WTC11 (cell line): ENCODE measurements around the gene PRPF31. TPM values are rescaled to one million over a fixed set of nuclear protein-coding genes. Genes with fewer than 3 reads are reported as not detected.

Experiments
- ATAC-seq: fragments of 200-7000 bp; cut with Tn5 transposase; 2 replicates; pipeline ENCODE4 v1.10.0; 2021; ENCODE audit warnings: mild to moderate bottlenecking, moderate library complexity
- CTCF ChIA-PET: fragments of 300-600 bp; sonication (Branson Sonifier 250); formaldehyde crosslinking; loops from one replicate; lab custom pipeline; 2021; ENCODE audit warnings: antibody characterized with exemption; lab: Charles Lee
- POLR2A ChIA-PET: fragments of 350-600 bp; sonication (Branson Sonifier 250); formaldehyde crosslinking; loops from one replicate; lab custom pipeline; 2021; ENCODE audit warnings: antibody characterized with exemption; lab: Charles Lee
- DNase-seq: peaks from one replicate; pipeline ENCODE4 v3.0.0; 2021; ENCODE audit warnings: low spot score
- H3K27ac Mint-ChIP-seq: 2 replicates; pipeline ENCODE4 v1.8.0; 2021; ENCODE audit warnings: mixed read lengths
- H3K27me3 Mint-ChIP-seq: 2 replicates; pipeline ENCODE4 v1.8.0; 2021; ENCODE audit warnings: low read depth, mild to moderate bottlenecking, moderate library complexity, mixed read lengths
- H3K36me3 Mint-ChIP-seq: 2 replicates; pipeline ENCODE4 v1.8.0; 2021; ENCODE audit warnings: mixed read lengths
- H3K4me1 Mint-ChIP-seq: 2 replicates; pipeline ENCODE4 v1.8.0; 2022; ENCODE audit warnings: mixed read lengths
- H3K4me3 Mint-ChIP-seq: 2 replicates; pipeline ENCODE4 v1.8.0; 2021; ENCODE audit warnings: mild to moderate bottlenecking, moderate library complexity, mixed read lengths
- H3K9me3 Mint-ChIP-seq: 2 replicates; pipeline ENCODE4 v1.8.0; 2021; ENCODE audit warnings: mixed read lengths
- ELF4 ChIP-seq: sonication (generic); formaldehyde crosslinking; IDR thresholded peaks from 2 replicates; pipeline ENCODE4 v1.8.1; 2022; ENCODE audit warnings: low read depth, mild to moderate bottlenecking, moderate library complexity, missing genetic modification reagents
- EMX1 ChIP-seq: fragments of 250-450 bp; sonication (Bioruptor Pico); IDR thresholded peaks from 2 replicates; pipeline ENCODE4 v1.8.0; 2021; ENCODE audit warnings: mild to moderate bottlenecking
- ETV6 ChIP-seq: sonication (generic); formaldehyde crosslinking; IDR thresholded peaks from 2 replicates; pipeline ENCODE4 v1.8.1; 2022; ENCODE audit warnings: mild to moderate bottlenecking, missing genetic modification reagents
- FOXJ3 ChIP-seq: sonication (generic); formaldehyde crosslinking; IDR thresholded peaks from 2 replicates; pipeline ENCODE4 v1.9.0; 2021; ENCODE audit warnings: missing genetic modification reagents, mild to moderate bottlenecking, borderline replicate concordance
- IRF2 ChIP-seq: sonication (generic); formaldehyde crosslinking; IDR thresholded peaks from 2 replicates; pipeline ENCODE4 v1.8.0; 2022; ENCODE audit warnings: low read depth, missing genetic modification reagents, borderline replicate concordance
- JUN ChIP-seq: sonication (generic); formaldehyde crosslinking; IDR thresholded peaks from 2 replicates; pipeline ENCODE4 v1.8.0; 2023; ENCODE audit warnings: mild to moderate bottlenecking, missing genetic modification reagents
- KAT7 ChIP-seq: sonication (generic); formaldehyde crosslinking; IDR thresholded peaks from 2 replicates; pipeline ENCODE4 v1.8.1; 2023; ENCODE audit warnings: missing genetic modification reagents, mild to moderate bottlenecking, borderline replicate concordance
- NFATC4 ChIP-seq: fragments of 250-450 bp; sonication (Bioruptor Pico); IDR thresholded peaks from 2 replicates; pipeline ENCODE4 v1.9.0; 2021; ENCODE audit warnings: mild to moderate bottlenecking
- NFE2L1 ChIP-seq: sonication (generic); formaldehyde crosslinking; IDR thresholded peaks from 2 replicates; pipeline ENCODE4 v1.8.1; 2023; ENCODE audit warnings: missing genetic modification reagents
- NFYB ChIP-seq: sonication (generic); formaldehyde crosslinking; conservative IDR thresholded peaks from 2 replicates; pipeline ENCODE4 v1.8.0; 2022; ENCODE audit warnings: low read depth, missing genetic modification reagents
- NR3C1 ChIP-seq: sonication (generic); formaldehyde crosslinking; conservative IDR thresholded peaks from 2 replicates; pipeline ENCODE4 v1.8.1; 2023; ENCODE audit warnings: low read depth, mild to moderate bottlenecking, missing genetic modification reagents
- TEAD4 ChIP-seq: sonication (generic); formaldehyde crosslinking; IDR thresholded peaks from 2 replicates; pipeline ENCODE4 v1.8.0; 2022; ENCODE audit warnings: mild to moderate bottlenecking, missing genetic modification reagents
- ZNF232 ChIP-seq: sonication (generic); formaldehyde crosslinking; IDR thresholded peaks from 2 replicates; pipeline ENCODE4 v1.8.0; 2022; ENCODE audit warnings: mild to moderate bottlenecking, missing genetic modification reagents
- ZNF416 ChIP-seq: fragments of 250-450 bp; sonication (Bioruptor Pico); IDR thresholded peaks from 2 replicates; pipeline ENCODE4 v1.9.0; 2021; ENCODE audit warnings: mild to moderate bottlenecking, inconsistent platforms
- ZNF671 ChIP-seq: fragments of 250-450 bp; sonication (Bioruptor Pico); IDR thresholded peaks from 2 replicates; pipeline ENCODE4 v1.8.0; 2021; ENCODE audit warnings: mild to moderate bottlenecking
- total RNA-seq: library from RNA; stranded (reverse); gene quantifications from 3 replicates; pipeline ENCODE4 v1.2.3, GENCODE V29; 2021
- TF ChIP-seq, protein P1 (sequence below): sonication (generic); formaldehyde crosslinking; IDR thresholded peaks from 2 replicates; pipeline ENCODE4 v1.8.0; 2022; ENCODE audit warnings: mild to moderate bottlenecking, missing genetic modification reagents
- TF ChIP-seq, protein P2 (sequence below): fragments of 250-450 bp; sonication (Bioruptor Pico); IDR thresholded peaks from 2 replicates; pipeline ENCODE4 v1.9.0; 2021; ENCODE audit warnings: mild to moderate bottlenecking, borderline replicate concordance
- TF ChIP-seq, protein P3 (sequence below): fragments of 250-450 bp; sonication (Bioruptor Pico); conservative IDR thresholded peaks from 2 replicates; pipeline ENCODE4 v1.9.0; 2021; ENCODE audit warnings: mild to moderate bottlenecking
- TF ChIP-seq, protein P4 (sequence below): sonication (generic); formaldehyde crosslinking; IDR thresholded peaks from 2 replicates; pipeline ENCODE4 v1.8.0; 2023; ENCODE audit warnings: mild to moderate bottlenecking, missing genetic modification reagents

PRPF31 gene
- total RNA-seq, 1 experiment from 2014 or later = 92.8 TPM

DNA sequence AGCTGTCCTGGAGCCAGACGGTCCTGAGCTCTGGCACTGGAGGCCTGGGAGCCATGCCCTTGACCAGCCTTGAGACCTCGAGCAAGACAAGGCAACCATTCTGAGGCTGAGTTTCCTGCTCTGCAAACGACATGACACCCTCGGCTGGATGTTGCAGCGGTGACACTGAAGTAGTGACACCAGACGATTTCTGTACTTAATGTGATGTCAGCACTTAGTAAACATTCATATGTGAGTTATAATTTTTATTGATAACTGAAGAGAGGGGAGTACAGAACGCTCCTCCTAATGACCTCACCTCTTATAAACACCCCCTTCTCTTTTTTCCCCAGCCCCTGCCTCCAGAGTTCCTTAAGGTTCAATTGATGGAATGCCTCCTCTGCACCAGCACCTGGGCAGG is 7.1 kb upstream of the PRPF31 start:
- Mint-ChIP-seq H3K4me3 (no peak overlapping the region), H3K9me3 (no peaks in the 10 kb centered on the region), H3K36me3 (peaks cover 54% of the 10 kb centered on the region), H3K4me1 (no peaks in the 10 kb centered on the region), H3K27me3 (no peaks in the 10 kb centered on the region), H3K27ac (no peak overlapping the region)
- no peak for TF ChIP-seq ELF4 (CRISPR knock-in tag)
- TF ChIP-seq, protein P1, sequence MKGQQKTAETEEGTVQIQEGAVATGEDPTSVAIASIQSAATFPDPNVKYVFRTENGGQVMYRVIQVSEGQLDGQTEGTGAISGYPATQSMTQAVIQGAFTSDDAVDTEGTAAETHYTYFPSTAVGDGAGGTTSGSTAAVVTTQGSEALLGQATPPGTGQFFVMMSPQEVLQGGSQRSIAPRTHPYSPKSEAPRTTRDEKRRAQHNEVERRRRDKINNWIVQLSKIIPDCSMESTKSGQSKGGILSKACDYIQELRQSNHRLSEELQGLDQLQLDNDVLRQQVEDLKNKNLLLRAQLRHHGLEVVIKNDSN (CRISPR knock-in tag) = no peak
- no peak for TF ChIP-seq NR3C1 (CRISPR knock-in tag)
- TF ChIP-seq, protein P2, sequence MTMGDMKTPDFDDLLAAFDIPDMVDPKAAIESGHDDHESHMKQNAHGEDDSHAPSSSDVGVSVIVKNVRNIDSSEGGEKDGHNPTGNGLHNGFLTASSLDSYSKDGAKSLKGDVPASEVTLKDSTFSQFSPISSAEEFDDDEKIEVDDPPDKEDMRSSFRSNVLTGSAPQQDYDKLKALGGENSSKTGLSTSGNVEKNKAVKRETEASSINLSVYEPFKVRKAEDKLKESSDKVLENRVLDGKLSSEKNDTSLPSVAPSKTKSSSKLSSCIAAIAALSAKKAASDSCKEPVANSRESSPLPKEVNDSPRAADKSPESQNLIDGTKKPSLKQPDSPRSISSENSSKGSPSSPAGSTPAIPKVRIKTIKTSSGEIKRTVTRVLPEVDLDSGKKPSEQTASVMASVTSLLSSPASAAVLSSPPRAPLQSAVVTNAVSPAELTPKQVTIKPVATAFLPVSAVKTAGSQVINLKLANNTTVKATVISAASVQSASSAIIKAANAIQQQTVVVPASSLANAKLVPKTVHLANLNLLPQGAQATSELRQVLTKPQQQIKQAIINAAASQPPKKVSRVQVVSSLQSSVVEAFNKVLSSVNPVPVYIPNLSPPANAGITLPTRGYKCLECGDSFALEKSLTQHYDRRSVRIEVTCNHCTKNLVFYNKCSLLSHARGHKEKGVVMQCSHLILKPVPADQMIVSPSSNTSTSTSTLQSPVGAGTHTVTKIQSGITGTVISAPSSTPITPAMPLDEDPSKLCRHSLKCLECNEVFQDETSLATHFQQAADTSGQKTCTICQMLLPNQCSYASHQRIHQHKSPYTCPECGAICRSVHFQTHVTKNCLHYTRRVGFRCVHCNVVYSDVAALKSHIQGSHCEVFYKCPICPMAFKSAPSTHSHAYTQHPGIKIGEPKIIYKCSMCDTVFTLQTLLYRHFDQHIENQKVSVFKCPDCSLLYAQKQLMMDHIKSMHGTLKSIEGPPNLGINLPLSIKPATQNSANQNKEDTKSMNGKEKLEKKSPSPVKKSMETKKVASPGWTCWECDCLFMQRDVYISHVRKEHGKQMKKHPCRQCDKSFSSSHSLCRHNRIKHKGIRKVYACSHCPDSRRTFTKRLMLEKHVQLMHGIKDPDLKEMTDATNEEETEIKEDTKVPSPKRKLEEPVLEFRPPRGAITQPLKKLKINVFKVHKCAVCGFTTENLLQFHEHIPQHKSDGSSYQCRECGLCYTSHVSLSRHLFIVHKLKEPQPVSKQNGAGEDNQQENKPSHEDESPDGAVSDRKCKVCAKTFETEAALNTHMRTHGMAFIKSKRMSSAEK = no peak
- no peak for TF ChIP-seq IRF2
- DNase-seq = no peak
- POLR2A ChIA-PET = no interaction called here
- CTCF ChIA-PET = no interaction called here
- ATAC-seq = no peak

DNA sequence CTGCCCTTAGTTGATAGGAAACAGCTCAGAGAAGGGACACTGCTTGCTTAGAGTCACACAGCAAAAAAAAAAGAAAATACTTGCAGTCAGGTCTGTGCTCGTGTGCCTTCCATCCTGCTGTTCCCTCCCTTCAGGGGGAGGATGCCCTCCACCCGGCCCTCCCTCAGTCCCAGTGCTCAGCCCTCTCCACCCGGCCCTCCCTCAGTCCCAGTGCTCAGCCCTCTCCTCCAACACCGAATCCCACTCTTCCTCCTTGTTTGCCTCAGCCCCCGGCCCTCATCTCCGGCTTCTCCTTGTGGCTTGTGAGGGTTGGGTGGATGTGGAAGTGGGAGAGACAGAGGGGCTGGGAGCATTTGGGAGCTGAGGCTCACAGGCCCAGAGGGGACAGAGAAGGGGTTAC is 5.9 kb upstream of the PRPF31 start:
- Mint-ChIP-seq H3K27me3 (no peaks in the 10 kb centered on the region), H3K4me1 (peaks cover 7% of the 10 kb centered on the region), H3K4me3 (no peak overlapping the region), H3K9me3 (no peaks in the 10 kb centered on the region), H3K27ac (no peak overlapping the region), H3K36me3 (peaks cover 51% of the 10 kb centered on the region)
- no peak for TF ChIP-seq IRF2
- no peak for TF ChIP-seq FOXJ3 (CRISPR knock-in tag)
- no peak for DNase-seq
- ATAC-seq = no peak
- CTCF ChIA-PET = interaction anchor here (1.7 kb wide), 1 partner anchor 80 kb away, joined by 5 read pairs; no protein-coding TSS in a partner anchor
- POLR2A ChIA-PET = no interaction called here

DNA sequence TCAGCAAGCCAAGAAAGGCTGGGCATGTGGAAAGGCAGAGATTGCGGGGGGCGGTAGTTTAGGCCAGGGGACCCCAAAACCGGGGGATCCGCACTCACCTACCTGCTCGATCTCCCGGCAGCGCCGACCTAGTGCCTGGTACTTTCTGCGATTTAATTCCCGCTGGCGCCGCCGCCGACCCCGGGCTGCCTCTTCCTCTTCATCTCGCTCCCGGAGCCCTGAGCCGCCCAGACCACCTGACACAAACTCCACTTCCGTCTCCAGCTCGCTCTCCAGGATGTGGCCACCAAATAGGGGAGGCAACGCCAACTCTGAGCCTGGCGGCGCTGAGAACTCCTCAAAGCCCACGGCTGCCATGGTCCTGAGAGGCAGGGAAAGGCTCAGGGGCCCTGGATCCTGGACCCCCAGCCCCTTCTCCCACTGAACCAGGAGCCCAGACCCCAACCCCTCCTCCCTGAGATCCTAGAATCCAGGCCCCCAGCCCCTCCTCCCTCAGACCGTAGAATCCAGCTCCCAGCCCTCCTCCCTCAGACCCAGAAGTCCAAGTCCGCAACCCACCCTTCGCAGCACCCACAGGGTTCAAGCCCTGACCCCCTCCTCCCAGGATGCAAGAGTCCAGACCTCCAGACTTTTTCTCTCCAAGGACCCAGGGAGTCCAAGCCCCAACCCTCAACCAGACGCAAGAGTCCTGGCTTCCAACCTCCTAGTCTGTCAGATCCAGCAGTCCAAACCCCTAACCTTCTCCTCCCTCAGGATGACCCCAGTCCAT is 1.0 kb upstream of the PRPF31 start:
- CTCF ChIA-PET = interaction anchor here (0.8 to 2.5 kb wide), 9 partner anchors 17 to 202 kb away, joined by 3 to 9 read pairs (median 3); partner anchors contain the start of gene CNOT3
- H3K27me3 Mint-ChIP-seq = no peaks in the 10 kb centered on the region; the same call in 1 of the 2 replicates
- H3K4me1 Mint-ChIP-seq = peaks cover 22% of the 10 kb centered on the region
- H3K27ac Mint-ChIP-seq = peak overlapping the region; percentile 93
- DNase-seq (no peak), ATAC-seq (peak; percentile 17)
- H3K9me3 Mint-ChIP-seq = no peaks in the 10 kb centered on the region
- POLR2A ChIA-PET = interaction anchor here (0.5 to 3.1 kb wide), 5 partner anchors 11 to 247 kb away, joined by 3 to 23 read pairs (median 5); partner anchors contain the start of genes CNOT3, MYADM and NDUFA3
- H3K36me3 Mint-ChIP-seq = peaks cover 28% of the 10 kb centered on the region
- H3K4me3 Mint-ChIP-seq = peak overlapping the region; percentile 95
- TF ChIP-seq EMX1 (CRISPR knock-in tag) (0 out of 2 replicates have a peak, but pooled peaks have one; percentile 31), JUN (CRISPR knock-in tag) (no peak), ZNF671 (CRISPR knock-in tag) (no peak), NFATC4 (no peak), ETV6 (CRISPR knock-in tag) (no peak), NFE2L1 (CRISPR knock-in tag) (no peak), ZNF416 (CRISPR knock-in tag) (no peak; the same call in 1 of the 2 replicates), NFYB (CRISPR knock-in tag) (no peak), TEAD4 (CRISPR knock-in tag) (no peak), KAT7 (CRISPR knock-in tag) (no peak), ZNF232 (CRISPR knock-in tag) (no peak)
- TF ChIP-seq, protein P3, sequence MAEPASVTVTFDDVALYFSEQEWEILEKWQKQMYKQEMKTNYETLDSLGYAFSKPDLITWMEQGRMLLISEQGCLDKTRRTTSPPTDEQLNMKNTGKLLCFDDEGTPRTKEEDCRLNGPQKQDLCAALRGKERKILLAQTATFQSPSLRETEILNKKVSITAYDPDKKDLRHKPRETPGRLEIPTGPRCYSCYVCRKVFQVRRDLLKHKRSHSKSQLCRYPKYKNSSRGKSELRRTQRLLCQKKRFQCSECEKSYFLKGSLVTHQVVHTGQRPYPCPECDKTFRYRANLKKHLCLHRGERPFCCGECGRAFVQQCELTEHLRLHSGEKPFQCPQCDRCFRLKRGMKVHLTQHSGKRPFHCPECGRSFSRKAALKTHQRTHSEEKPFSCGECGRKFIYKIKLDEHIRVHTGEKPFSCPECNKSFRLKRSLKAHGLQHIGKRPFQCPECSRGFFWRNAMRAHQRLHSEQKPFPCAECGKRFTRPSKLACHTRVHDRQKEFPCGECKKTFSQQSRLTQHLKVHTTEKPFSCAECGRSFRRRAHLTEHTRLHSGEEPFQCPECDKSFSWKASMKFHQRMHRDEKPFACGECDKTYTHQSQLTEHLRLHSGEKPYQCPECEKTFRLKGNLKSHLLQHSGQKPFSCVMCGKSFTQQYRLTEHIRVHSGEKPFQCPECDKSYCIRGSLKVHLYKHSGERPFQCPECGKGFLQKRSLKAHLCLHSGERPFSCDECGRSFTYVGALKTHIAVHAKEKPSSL (CRISPR knock-in tag) = no peak
- TF ChIP-seq, protein P4, sequence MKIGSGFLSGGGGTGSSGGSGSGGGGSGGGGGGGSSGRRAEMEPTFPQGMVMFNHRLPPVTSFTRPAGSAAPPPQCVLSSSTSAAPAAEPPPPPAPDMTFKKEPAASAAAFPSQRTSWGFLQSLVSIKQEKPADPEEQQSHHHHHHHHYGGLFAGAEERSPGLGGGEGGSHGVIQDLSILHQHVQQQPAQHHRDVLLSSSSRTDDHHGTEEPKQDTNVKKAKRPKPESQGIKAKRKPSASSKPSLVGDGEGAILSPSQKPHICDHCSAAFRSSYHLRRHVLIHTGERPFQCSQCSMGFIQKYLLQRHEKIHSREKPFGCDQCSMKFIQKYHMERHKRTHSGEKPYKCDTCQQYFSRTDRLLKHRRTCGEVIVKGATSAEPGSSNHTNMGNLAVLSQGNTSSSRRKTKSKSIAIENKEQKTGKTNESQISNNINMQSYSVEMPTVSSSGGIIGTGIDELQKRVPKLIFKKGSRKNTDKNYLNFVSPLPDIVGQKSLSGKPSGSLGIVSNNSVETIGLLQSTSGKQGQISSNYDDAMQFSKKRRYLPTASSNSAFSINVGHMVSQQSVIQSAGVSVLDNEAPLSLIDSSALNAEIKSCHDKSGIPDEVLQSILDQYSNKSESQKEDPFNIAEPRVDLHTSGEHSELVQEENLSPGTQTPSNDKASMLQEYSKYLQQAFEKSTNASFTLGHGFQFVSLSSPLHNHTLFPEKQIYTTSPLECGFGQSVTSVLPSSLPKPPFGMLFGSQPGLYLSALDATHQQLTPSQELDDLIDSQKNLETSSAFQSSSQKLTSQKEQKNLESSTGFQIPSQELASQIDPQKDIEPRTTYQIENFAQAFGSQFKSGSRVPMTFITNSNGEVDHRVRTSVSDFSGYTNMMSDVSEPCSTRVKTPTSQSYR = no peak
- TF ChIP-seq, protein P1 (CRISPR knock-in tag) = peak; percentile 20; the same call in 1 of the 2 replicates
